LNCAP (cell line): ENCODE measurements around the gene STIMATE.

Experiments used
- CTCF ChIP-seq: fragments of 450-650 bp; IDR thresholded peaks from 2 replicates; pipeline ENCODE4 v1.5.1; 2017; ENCODE audit warnings: mild to moderate bottlenecking

Gene STIMATE

GRCh38 chr3:52824037-52824436 lies 73.3 kb downstream of the STIMATE start:
- TF ChIP-seq CTCF: no peak

- no peak for TF ChIP-seq CTCF
Measured at GRCh38 chr3:52822363-52822762, 75.0 kb downstream of the STIMATE start.

- peak; percentile 76 for TF ChIP-seq CTCF
Measured at GRCh38 chr3:52820736-52821135, 76.6 kb downstream of the STIMATE start.

GRCh38 chr3:52819936-52820335 lies 77.4 kb downstream of the STIMATE start:
- no peak for TF ChIP-seq CTCF

GRCh38 chr3:52817860-52818259 lies 79.5 kb downstream of the STIMATE start:
- no peak for TF ChIP-seq CTCF

GRCh38 chr3:52817221-52817620 lies 80.1 kb downstream of the STIMATE start:
- no peak for TF ChIP-seq CTCF

GRCh38 chr3:52816654-52817053 lies 80.7 kb downstream of the STIMATE start:
- TF ChIP-seq CTCF: no peak

GRCh38 chr3:52816199-52816598 lies 81.1 kb downstream of the STIMATE start:
- TF ChIP-seq CTCF: no peak
